Stimulated activated CD8-positive, alpha-beta memory T cell treated with anti-CD3 and anti-CD28 coated beads, Interleukin-7, amount 100 ng/mL, for 24 hours (primary cell): Measurements from ENCODE around the gene TMEM221.

Experiments
- DNase-seq: peaks from one replicate; pipeline ENCODE4 v3.0.0-alpha.2; 2020; ENCODE audit warnings: low read depth

The TMEM221 gene

GRCh38 chr19:17405250-17406045 is 43.0 kb downstream of the TMEM221 start, which contains the start of gene BST2:
BST2 (minus strand) TSS chr19:17405630; CDS start chr19:17405575, 55 bp downstream.
- no peak for DNase-seq

GRCh38 chr19:17404621-17405249 is 43.7 kb downstream of the TMEM221 start:
- no peak for DNase-seq

GRCh38 chr19:17404015-17404414 is 44.5 kb downstream of the TMEM221 start:
- DNase-seq, result no peak

GRCh38 chr19:17402982-17403855 is 45.2 kb downstream of the TMEM221 start:
- DNase-seq, result no peak

- no peak for DNase-seq
Observed at GRCh38 chr19:17401628-17402027, 46.8 kb downstream of the TMEM221 start.

GRCh38 chr19:17398902-17399527 is 49.5 kb downstream of the TMEM221 start:
- DNase-seq, result no peak

GRCh38 chr19:17394891-17395415 is 53.5 kb downstream of the TMEM221 start:
- peak; percentile 59 for DNase-seq

- DNase-seq, result no peak
Observed at GRCh38 chr19:17393914-17394313, 54.6 kb downstream of the TMEM221 start, which contains the start of gene CCDC194. CCDC194 (minus strand) TSS chr19:17394196; CDS start chr19:17394158, 38 bp downstream.

- DNase-seq, result no peak
Observed at GRCh38 chr19:17393002-17393401, 55.5 kb downstream of the TMEM221 start.

GRCh38 chr19:17391371-17392151 is 56.9 kb downstream of the TMEM221 start:
- no peak for DNase-seq

- DNase-seq, result peak; percentile 87
Observed at GRCh38 chr19:17390665-17391370, 57.6 kb downstream of the TMEM221 start.

- no peak for DNase-seq
Observed at GRCh38 chr19:17389957-17390664, 58.4 kb downstream of the TMEM221 start.

- DNase-seq, result no peak
Observed at GRCh38 chr19:17389288-17389687, 59.2 kb downstream of the TMEM221 start.

GRCh38 chr19:17385878-17386611 is 62.4 kb downstream of the TMEM221 start:
- DNase-seq, result peak; percentile 48
